ENCODE results near the gene TXLNB.

Gene TXLNB

DNA sequence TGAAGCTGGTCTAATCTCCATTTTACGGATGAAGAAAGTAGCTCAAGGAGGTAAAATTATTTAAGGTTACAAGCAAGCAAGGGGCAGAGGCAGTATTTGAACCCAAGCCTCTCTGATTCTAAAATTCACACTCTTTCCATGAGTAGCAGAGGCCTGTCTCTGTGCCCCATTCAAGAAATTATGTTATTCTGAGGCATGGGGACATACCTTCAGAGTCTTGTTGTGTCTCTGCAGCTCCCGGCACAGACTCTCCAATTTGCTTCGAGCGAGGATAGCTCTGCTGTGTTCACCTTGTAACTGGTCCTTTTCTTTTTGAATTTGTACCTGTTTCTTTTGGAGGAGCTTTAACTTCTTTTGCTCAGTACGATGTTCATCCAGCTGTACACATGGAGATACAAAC lies 21.5 kb downstream of the TXLNB start:
- H3K4me1 ChIP-seq (ENCODE audit: control insufficient read depth, insufficient read depth, low read length) = no peaks in the 10 kb centered on the region
- no peak overlapping the region for H3K27ac ChIP-seq (ENCODE audit: low read length)
- no peaks in the 10 kb centered on the region for H3K27me3 ChIP-seq (ENCODE audit: control insufficient read depth in 1 of 2, insufficient read depth in 2 of 2, low read length in 2 of 2)
- peaks cover 0 to 3% of the 10 kb centered on the region in 2 donors for H3K36me3 ChIP-seq (ENCODE audit: control insufficient read depth in 2 of 2, insufficient read depth in 2 of 2, low read length in 2 of 2)
- H3K9ac ChIP-seq (ENCODE audit: low read length in 2 of 2) = no peak overlapping the region
- H3K4me3 ChIP-seq (ENCODE audit: low read length in 2 of 2) = no peak overlapping the region
- H3K9me3 ChIP-seq (ENCODE audit: control insufficient read depth in 2 of 2, low read length in 2 of 2) = no peaks in the 10 kb centered on the region

DNA sequence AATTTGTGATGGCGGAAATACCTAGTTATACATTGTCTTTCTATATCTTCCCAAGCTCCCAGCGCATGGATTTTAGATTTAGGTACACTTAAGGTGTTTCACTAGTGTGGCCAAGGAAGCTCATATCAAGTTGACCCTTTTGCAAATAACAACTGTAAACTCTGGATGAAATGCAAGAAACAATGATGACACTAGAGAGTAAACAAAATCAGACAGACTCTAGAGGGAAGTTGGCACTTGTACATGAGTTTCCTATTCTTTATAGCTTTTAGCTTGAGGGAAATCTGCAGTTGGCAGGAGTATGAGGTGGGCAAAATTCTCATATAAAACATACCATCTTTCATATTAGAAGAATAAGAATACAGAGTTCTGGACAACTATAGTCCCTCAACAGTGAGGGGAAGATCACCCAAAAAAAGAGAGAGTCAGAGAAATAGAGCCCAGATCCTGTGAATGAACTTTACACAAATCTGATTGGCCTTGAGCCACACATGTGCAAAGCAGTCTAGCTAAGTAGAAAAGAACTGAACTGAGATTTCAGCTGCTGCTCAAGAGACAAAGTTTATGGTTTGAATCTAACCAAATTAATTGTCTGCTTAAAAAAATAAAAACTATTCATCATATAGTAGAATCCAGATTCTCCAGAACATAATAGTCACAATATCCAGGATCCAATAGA lies 26.1 kb downstream of the TXLNB start:
- H3K36me3 ChIP-seq (ENCODE audit: control insufficient read depth in 2 of 2, insufficient read depth in 2 of 2, low read length in 2 of 2) = peaks cover 0 to 8% of the 10 kb centered on the region in 2 donors
- H3K4me1 ChIP-seq (ENCODE audit: control insufficient read depth, insufficient read depth, low read length) = no peaks in the 10 kb centered on the region
- no peaks in the 10 kb centered on the region for H3K9me3 ChIP-seq (ENCODE audit: control insufficient read depth in 2 of 2, low read length in 2 of 2)
- no peaks in the 10 kb centered on the region for H3K27me3 ChIP-seq (ENCODE audit: control insufficient read depth in 1 of 2, insufficient read depth in 2 of 2, low read length in 2 of 2)
- no peak overlapping the region for H3K27ac ChIP-seq (ENCODE audit: low read length)
- H3K4me3 ChIP-seq (ENCODE audit: low read length in 2 of 2) = no peak overlapping the region
- no peak overlapping the region for H3K9ac ChIP-seq (ENCODE audit: low read length in 2 of 2)

DNA sequence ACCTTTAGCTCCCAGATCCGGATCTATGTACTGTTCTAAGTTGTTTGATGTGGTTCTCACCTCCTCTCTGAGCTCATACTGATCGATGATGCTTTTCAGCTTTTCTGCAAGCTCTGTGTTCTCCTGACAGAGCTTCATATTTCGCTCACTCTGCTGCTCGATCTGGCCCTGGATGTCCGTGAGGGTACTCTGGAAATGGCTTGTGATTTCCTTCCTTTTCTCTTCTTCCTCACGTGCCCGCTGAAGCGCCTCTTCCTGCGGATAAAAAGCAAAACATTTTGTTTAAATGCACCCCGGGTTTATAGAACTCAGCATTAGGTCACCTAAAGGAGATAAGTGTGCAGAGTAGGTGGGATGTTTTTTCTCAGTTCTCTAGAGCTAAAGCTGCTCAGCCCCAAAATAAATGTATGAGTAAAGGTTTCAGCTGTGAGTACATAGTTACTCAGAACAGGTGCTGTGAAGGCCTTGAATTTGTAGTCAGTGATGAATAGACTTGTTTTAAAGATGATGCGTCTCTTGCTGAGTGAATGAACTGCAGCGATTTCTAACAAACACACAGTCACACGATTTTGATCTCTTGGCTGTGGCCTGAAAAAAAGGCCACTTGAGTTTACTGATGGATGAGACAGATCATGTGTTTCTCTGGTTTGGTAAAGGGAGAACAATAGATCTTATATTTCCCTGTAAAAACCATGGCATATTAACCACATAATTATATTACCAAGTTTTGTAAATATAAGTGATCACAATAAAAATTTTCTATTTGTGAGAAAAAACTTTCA lies 29.1 kb downstream of the TXLNB start:
- Histone ChIP-seq H3K9me3 (ENCODE audit: control insufficient read depth in 2 of 2, low read length in 2 of 2) (no peaks in the 10 kb centered on the region), H3K27ac (ENCODE audit: low read length) (no peak overlapping the region), H3K27me3 (ENCODE audit: control insufficient read depth in 1 of 2, insufficient read depth in 2 of 2, low read length in 2 of 2) (no peaks in the 10 kb centered on the region), H3K4me1 (ENCODE audit: control insufficient read depth, insufficient read depth, low read length) (no peaks in the 10 kb centered on the region), H3K36me3 (ENCODE audit: control insufficient read depth in 2 of 2, insufficient read depth in 2 of 2, low read length in 2 of 2) (peaks cover 0 to 5% of the 10 kb centered on the region in 2 donors), H3K4me3 (ENCODE audit: low read length in 2 of 2) (no peak overlapping the region), H3K9ac (ENCODE audit: low read length in 2 of 2) (no peak overlapping the region)

DNA sequence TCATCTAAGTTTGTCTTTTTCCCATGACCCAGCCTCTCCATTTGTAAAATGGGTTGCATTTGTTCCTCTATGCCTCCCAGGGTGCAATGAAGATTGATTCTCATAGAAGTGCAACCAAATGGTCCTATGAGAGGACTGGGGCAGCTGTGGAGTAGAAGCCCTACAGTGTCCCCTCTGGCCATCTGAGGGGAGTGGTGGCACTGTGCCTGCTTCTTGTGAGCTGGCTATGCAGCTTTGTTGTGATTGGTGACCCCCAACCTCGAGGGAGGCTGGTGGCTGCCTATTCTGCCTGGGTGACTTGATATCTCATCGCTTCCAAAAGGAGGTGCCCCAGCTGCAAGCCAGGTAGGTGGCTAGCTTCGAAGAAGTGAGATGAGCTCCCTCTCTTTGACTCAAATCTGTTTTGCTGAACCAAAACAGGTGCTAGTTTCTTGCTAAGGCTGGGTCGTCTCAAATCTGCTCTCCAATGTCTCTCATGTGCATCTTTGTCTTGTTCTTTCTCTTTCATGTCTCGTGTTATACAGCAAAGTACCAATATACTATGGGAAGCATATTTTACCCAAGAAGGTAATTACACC lies 33.9 kb downstream of the TXLNB start:
- peaks cover 0 to 5% of the 10 kb centered on the region in 2 donors for H3K36me3 ChIP-seq (ENCODE audit: control insufficient read depth in 2 of 2, insufficient read depth in 2 of 2, low read length in 2 of 2)
- no peaks in the 10 kb centered on the region for H3K9me3 ChIP-seq (ENCODE audit: control insufficient read depth in 2 of 2, low read length in 2 of 2)
- H3K4me3 ChIP-seq (ENCODE audit: low read length in 2 of 2) = no peak overlapping the region
- H3K27ac ChIP-seq (ENCODE audit: low read length) = no peak overlapping the region
- H3K4me1 ChIP-seq (ENCODE audit: control insufficient read depth, insufficient read depth, low read length) = peaks cover 3% of the 10 kb centered on the region
- no peak overlapping the region for H3K9ac ChIP-seq (ENCODE audit: low read length in 2 of 2)
- no peaks in the 10 kb centered on the region for H3K27me3 ChIP-seq (ENCODE audit: control insufficient read depth in 1 of 2, insufficient read depth in 2 of 2, low read length in 2 of 2)

DNA sequence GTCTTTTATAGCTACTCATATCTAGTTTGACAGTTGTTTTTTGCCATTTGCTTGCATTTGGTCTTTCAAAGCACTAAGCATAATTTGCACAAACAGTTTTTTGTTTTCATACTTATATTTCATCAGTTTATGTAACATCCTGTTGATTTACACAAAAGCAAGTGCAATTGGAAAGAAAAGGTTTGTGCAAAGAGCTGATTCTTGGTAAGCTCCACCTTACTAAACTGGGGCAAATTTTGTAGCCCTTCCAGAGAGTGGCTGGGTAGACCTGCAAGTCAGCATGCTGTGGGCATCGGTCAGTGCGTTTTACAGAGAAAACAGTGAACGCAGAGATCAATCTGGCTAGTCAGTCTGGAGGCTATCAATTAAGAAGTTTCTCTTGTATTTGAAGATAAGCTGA lies 34.5 kb downstream of the TXLNB start:
- peaks cover 0 to 3% of the 10 kb centered on the region in 2 donors for H3K36me3 ChIP-seq (ENCODE audit: control insufficient read depth in 2 of 2, insufficient read depth in 2 of 2, low read length in 2 of 2)

DNA sequence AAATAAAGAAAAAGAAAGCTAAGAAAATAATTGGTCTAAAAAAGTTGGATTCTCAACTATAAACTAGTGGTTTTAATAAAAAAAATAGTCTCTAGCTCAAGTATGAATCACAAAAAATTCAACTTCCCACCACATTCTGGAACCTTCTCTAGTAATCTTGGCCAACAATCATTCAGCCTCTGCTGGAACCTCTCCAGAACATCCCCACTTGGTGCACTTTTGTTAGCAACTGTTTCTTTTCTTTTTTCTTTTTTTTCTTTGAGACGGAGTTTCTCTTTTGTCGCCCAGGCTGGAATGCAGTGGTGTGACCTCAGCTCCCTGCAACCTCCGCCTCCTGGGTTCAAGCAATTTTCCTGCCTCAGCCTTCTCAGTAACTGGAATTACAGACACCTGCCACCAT lies 35.7 kb downstream of the TXLNB start:
- H3K9ac ChIP-seq (ENCODE audit: low read length in 2 of 2) = no peak overlapping the region
- no peaks in the 10 kb centered on the region for H3K36me3 ChIP-seq (ENCODE audit: control insufficient read depth in 2 of 2, insufficient read depth in 2 of 2, low read length in 2 of 2)
- no peaks in the 10 kb centered on the region for H3K27me3 ChIP-seq (ENCODE audit: control insufficient read depth in 1 of 2, insufficient read depth in 2 of 2, low read length in 2 of 2)
- H3K4me1 ChIP-seq (ENCODE audit: control insufficient read depth, insufficient read depth, low read length) = peaks cover 12% of the 10 kb centered on the region
- no peak overlapping the region for H3K27ac ChIP-seq (ENCODE audit: low read length)
- H3K4me3 ChIP-seq (ENCODE audit: low read length in 2 of 2) = no peak overlapping the region
- no peaks in the 10 kb centered on the region for H3K9me3 ChIP-seq (ENCODE audit: control insufficient read depth in 2 of 2, low read length in 2 of 2)

More for the DNA sequence above, 34.5 kb downstream of the TXLNB start:
- no peak overlapping the region for H3K4me3 ChIP-seq (ENCODE audit: low read length in 2 of 2)
- H3K9ac ChIP-seq (ENCODE audit: low read length in 2 of 2) = no peak overlapping the region
- H3K27ac ChIP-seq (ENCODE audit: low read length) = no peak overlapping the region
- H3K27me3 ChIP-seq (ENCODE audit: control insufficient read depth in 1 of 2, insufficient read depth in 2 of 2, low read length in 2 of 2) = no peaks in the 10 kb centered on the region
- H3K9me3 ChIP-seq (ENCODE audit: control insufficient read depth in 2 of 2, low read length in 2 of 2) = no peaks in the 10 kb centered on the region
- H3K4me1 ChIP-seq (ENCODE audit: control insufficient read depth, insufficient read depth, low read length) = peaks cover 3% of the 10 kb centered on the region

DNA sequence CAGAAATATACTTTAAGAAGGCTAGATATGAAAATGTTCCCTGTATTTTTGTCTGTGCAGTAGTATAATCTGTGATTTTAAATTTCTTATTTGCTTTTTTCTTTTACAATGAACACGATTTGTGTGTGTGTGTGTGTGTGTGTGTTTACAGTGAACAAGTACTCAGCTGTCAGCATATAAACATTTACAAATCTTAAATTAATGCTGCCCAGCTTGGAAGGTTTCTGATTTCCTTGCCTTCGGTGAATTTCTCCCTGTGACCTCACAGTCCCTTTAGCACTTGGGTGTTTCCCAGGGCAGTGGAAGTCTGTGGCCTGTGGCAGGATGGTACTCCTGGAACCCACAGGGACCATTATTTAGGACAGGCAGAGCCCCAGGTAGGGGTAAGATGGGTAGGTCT lies 37.6 kb downstream of the TXLNB start:
- H3K27ac ChIP-seq (ENCODE audit: low read length) = no peak overlapping the region
- H3K4me1 ChIP-seq (ENCODE audit: control insufficient read depth, insufficient read depth, low read length) = peaks cover 20% of the 10 kb centered on the region
- H3K9ac ChIP-seq (ENCODE audit: low read length in 2 of 2) = no peak overlapping the region
- no peaks in the 10 kb centered on the region for H3K36me3 ChIP-seq (ENCODE audit: control insufficient read depth in 2 of 2, insufficient read depth in 2 of 2, low read length in 2 of 2)
- H3K27me3 ChIP-seq (ENCODE audit: control insufficient read depth in 1 of 2, insufficient read depth in 2 of 2, low read length in 2 of 2) = no peaks in the 10 kb centered on the region
- H3K4me3 ChIP-seq (ENCODE audit: low read length in 2 of 2) = no peak overlapping the region
- no peaks in the 10 kb centered on the region for H3K9me3 ChIP-seq (ENCODE audit: control insufficient read depth in 2 of 2, low read length in 2 of 2)

DNA sequence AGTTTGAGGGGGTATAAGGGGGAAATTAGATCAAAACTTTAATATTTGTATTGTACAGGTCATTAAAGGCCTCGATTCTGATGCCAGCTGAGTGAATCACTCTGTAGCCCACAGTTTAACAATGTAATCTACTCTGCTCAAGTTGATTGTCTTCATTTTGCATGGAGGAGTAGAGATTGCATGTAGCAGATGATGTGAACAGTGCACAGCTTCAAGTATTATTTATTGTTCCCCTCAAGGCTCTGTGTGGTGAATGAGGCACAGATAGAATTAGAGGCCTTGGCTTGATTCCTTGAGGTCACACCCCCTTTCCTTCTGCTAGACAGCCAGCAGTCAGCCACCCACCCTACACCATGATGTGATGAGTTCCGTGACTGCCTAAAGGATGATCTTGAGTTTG lies 38.1 kb downstream of the TXLNB start:
- H3K36me3 ChIP-seq (ENCODE audit: control insufficient read depth in 2 of 2, insufficient read depth in 2 of 2, low read length in 2 of 2) = no peaks in the 10 kb centered on the region
- H3K4me3 ChIP-seq (ENCODE audit: low read length in 2 of 2) = no peak overlapping the region
- H3K27me3 ChIP-seq (ENCODE audit: control insufficient read depth in 1 of 2, insufficient read depth in 2 of 2, low read length in 2 of 2) = no peaks in the 10 kb centered on the region
- no peak overlapping the region for H3K9ac ChIP-seq (ENCODE audit: low read length in 2 of 2)
- H3K27ac ChIP-seq (ENCODE audit: low read length) = no peak overlapping the region
- no peaks in the 10 kb centered on the region for H3K9me3 ChIP-seq (ENCODE audit: control insufficient read depth in 2 of 2, low read length in 2 of 2)
- peaks cover 20% of the 10 kb centered on the region for H3K4me1 ChIP-seq (ENCODE audit: control insufficient read depth, insufficient read depth, low read length)

DNA sequence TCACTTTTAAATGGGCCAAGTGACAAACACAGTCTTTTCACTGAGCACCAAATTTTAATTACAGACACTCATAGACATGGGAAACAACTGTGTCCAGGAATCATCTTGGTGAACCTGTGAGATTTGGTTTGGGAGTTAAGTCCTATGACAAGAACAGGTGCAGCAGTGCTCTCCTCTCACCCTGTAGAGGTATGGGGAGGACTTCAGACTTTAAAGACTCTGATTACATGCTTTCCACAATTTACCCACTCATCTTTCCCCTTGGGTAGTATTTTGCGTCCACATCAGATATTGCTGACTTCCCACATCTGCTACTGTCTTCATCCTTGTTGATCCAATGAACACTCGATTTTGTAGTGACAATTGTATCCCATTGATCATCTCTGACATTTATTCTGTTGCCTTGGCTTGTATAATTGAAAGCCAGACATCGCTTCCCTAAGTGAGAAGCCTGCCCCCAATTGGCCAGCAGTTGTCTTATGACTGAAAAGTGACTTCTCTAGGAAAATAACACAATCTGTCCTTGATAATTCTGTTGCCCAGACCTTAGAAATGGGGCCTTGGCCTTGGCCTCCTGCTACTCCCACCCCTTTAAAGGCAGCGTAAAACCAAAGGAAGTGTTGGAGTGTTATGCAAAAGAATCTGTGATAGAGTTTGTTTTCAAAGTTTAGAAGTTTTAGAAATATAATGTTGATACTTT lies 40.0 kb downstream of the TXLNB start:
- H3K4me3 ChIP-seq (ENCODE audit: low read length in 2 of 2) = no peak overlapping the region
- no peak overlapping the region for H3K9ac ChIP-seq (ENCODE audit: low read length in 2 of 2)
- H3K4me1 ChIP-seq (ENCODE audit: control insufficient read depth, insufficient read depth, low read length) = peaks cover 20% of the 10 kb centered on the region
- no peak overlapping the region for H3K27ac ChIP-seq (ENCODE audit: low read length)
- no peaks in the 10 kb centered on the region for H3K27me3 ChIP-seq (ENCODE audit: control insufficient read depth in 1 of 2, insufficient read depth in 2 of 2, low read length in 2 of 2)
- H3K36me3 ChIP-seq (ENCODE audit: control insufficient read depth in 2 of 2, insufficient read depth in 2 of 2, low read length in 2 of 2) = no peaks in the 10 kb centered on the region
- H3K9me3 ChIP-seq (ENCODE audit: control insufficient read depth in 2 of 2, low read length in 2 of 2) = no peaks in the 10 kb centered on the region

DNA sequence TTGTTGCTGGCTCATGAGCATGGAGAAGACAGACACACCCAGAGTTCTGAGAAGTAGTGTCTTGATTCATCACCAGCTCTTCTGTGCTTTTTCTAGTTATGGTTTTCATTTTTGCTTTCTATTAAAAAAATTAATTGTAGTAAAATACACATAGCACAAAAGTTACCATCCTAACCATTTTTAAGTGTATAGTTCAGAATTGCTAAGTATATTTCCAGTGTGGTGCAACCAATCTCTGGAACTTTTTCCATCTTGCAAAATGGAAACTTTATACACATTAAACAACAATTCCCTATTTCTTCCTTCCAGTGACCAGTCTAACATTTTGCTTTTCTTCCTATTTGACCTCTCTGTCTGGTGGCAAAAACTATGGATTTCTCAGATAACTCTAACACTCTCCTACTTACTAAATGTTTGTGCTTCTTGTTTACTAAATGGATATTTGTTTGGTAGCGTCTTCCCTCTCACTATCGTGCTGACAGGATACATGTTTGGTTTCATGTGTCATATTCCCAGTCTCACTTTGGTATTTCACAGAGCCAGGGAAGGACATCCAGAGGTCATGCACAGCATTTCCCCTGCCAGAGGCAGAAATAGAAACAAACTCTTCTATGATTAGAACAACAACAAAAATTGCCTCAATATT lies 40.6 kb downstream of the TXLNB start:
- peak overlapping the region; percentile 6 for H3K27ac ChIP-seq (ENCODE audit: low read length)
- no peaks in the 10 kb centered on the region for H3K27me3 ChIP-seq (ENCODE audit: control insufficient read depth in 1 of 2, insufficient read depth in 2 of 2, low read length in 2 of 2)
- H3K9me3 ChIP-seq (ENCODE audit: control insufficient read depth in 2 of 2, low read length in 2 of 2) = no peaks in the 10 kb centered on the region
- H3K4me1 ChIP-seq (ENCODE audit: control insufficient read depth, insufficient read depth, low read length) = peaks cover 20% of the 10 kb centered on the region
- H3K4me3 ChIP-seq (ENCODE audit: low read length in 2 of 2) = no peak overlapping the region
- no peak overlapping the region for H3K9ac ChIP-seq (ENCODE audit: low read length in 2 of 2)
- H3K36me3 ChIP-seq (ENCODE audit: control insufficient read depth in 2 of 2, insufficient read depth in 2 of 2, low read length in 2 of 2) = no peaks in the 10 kb centered on the region
